ENCODE data around the gene DOCK3. TPM values are rescaled to one million over a fixed set of nuclear protein-coding genes. Genes with fewer than 3 reads are reported as not detected.
"Not testable (repeated sequence)": the region's sequence is repeated elsewhere in the genome, so short reads cannot be mapped to it uniquely, and the experiment has no call there.

The DOCK3 gene
- total RNA-seq, 4 donors from 2014 or later, result 2.1 to 8.6 (median 2.9) TPM

- Histone ChIP-seq H3K27ac (no peak overlapping the region), H3K4me3 (no peak overlapping the region), H3K36me3 (no peaks in the 10 kb centered on the region), H3K4me1 (no peaks in the 10 kb centered on the region), H3K27me3 (no peaks in the 10 kb centered on the region), H3K9me3 (peaks cover 6% of the 10 kb centered on the region)
- TF ChIP-seq POLR2AphosphoS5 (IDR thresholded peaks at IDR 0.05) (no peak), POLR2A (IDR thresholded peaks at IDR 0.05) (no peak), CTCF (IDR thresholded peaks at IDR 0.05) (no peak), EP300 (IDR thresholded peaks at IDR 0.05) (no peak)
- WGBS, result 100% methylated on average over 1 of the region's 2 CpGs
- no peak for DNase-seq (ENCODE audit: low spot score in 2 of 2)
Measured at GRCh38 chr3:50972029-50972428, 297.3 kb downstream of the DOCK3 start.

- H3K9me3 ChIP-seq; H3K27ac ChIP-seq; H3K36me3 ChIP-seq; H3K4me3 ChIP-seq; H3K27me3 ChIP-seq; H3K4me1 ChIP-seq; DNase-seq (ENCODE audit: low spot score in 2 of 2): not testable (repeated sequence)
- 62% methylated on average over 16 of the region's 18 CpGs for WGBS
Measured at GRCh38 chr3:50978586-50978985, 303.9 kb downstream of the DOCK3 start.

- Histone ChIP-seq H3K9me3 (no peaks in the 10 kb centered on the region), H3K27ac (no peak overlapping the region), H3K4me3 (no peak overlapping the region), H3K4me1 (no peaks in the 10 kb centered on the region), H3K36me3 (no peaks in the 10 kb centered on the region), H3K27me3 (no peaks in the 10 kb centered on the region)
- 91% methylated on average over 15 of the region's 15 CpGs for WGBS
- no peak for TF ChIP-seq POLR2AphosphoS5 (IDR thresholded peaks at IDR 0.05)
- no peak for TF ChIP-seq POLR2A (IDR thresholded peaks at IDR 0.05)
- TF ChIP-seq CTCF (IDR thresholded peaks at IDR 0.05), result no peak
- no peak for TF ChIP-seq EP300 (IDR thresholded peaks at IDR 0.05)
- no peak for DNase-seq (ENCODE audit: low spot score in 2 of 2)
Measured at GRCh38 chr3:50978991-50979667, 304.4 kb downstream of the DOCK3 start.

GRCh38 chr3:50982540-50983325, 308.0 kb downstream of the DOCK3 start:
- no peaks in the 10 kb centered on the region for H3K27me3 ChIP-seq
- no peak overlapping the region for H3K27ac ChIP-seq
- no peak for TF ChIP-seq POLR2AphosphoS5 (IDR thresholded peaks at IDR 0.05)
- no peak for TF ChIP-seq POLR2A (IDR thresholded peaks at IDR 0.05)
- TF ChIP-seq CTCF (IDR thresholded peaks at IDR 0.05), result no peak
- no peak for TF ChIP-seq EP300 (IDR thresholded peaks at IDR 0.05)
- WGBS, result 77% methylated on average over 7 of the region's 9 CpGs
- H3K9me3 ChIP-seq, result no peaks in the 10 kb centered on the region
- no peaks in the 10 kb centered on the region for H3K4me1 ChIP-seq
- H3K36me3 ChIP-seq, result no peaks in the 10 kb centered on the region
- H3K4me3 ChIP-seq, result no peak overlapping the region
- peak in 1 of 2 donors; percentile 70 for DNase-seq (ENCODE audit: low spot score in 2 of 2)

GRCh38 chr3:50983887-50984286, 309.2 kb downstream of the DOCK3 start:
- Histone ChIP-seq H3K27ac (no peak overlapping the region), H3K9me3 (no peaks in the 10 kb centered on the region), H3K4me1 (no peaks in the 10 kb centered on the region), H3K36me3 (no peaks in the 10 kb centered on the region), H3K4me3 (no peak overlapping the region), H3K27me3 (no peaks in the 10 kb centered on the region)
- no peak for TF ChIP-seq CTCF (IDR thresholded peaks at IDR 0.05)
- TF ChIP-seq POLR2A (IDR thresholded peaks at IDR 0.05), result no peak
- TF ChIP-seq EP300 (IDR thresholded peaks at IDR 0.05), result no peak
- no peak for TF ChIP-seq POLR2AphosphoS5 (IDR thresholded peaks at IDR 0.05)
- 80% methylated on average over 4 of the region's 5 CpGs for WGBS
- DNase-seq (ENCODE audit: low spot score in 2 of 2), result no peak
